K562 (cell line): ENCODE data around the gene VWA7. TPM values are rescaled to one million over a fixed set of nuclear protein-coding genes. Genes with fewer than 3 reads are reported as not detected.

ENCODE experiments used
- CBFB ChIP-seq: sonication (generic); formaldehyde crosslinking; IDR thresholded peaks from 2 replicates; pipeline ENCODE4 v1.4.0; 2020; ENCODE audit warnings: mild to moderate bottlenecking, missing genetic modification reagents
- ESRRA ChIP-seq: fragments of 450-650 bp; IDR thresholded peaks from 2 replicates; pipeline ENCODE4 v1.6.1; 2014; ENCODE audit warnings: low read depth, mild to moderate bottlenecking, moderate library complexity, borderline replicate concordance
- GABPB1 ChIP-seq: sonication (generic); formaldehyde crosslinking; IDR thresholded peaks from 2 replicates; pipeline ENCODE4 v1.8.0; 2022; ENCODE audit warnings: mild to moderate bottlenecking, missing genetic modification reagents
- GTF2A2 ChIP-seq: IDR thresholded peaks from 2 replicates; pipeline ENCODE4 v1.6.1; 2016; ENCODE audit warnings: mild to moderate bottlenecking, missing genetic modification characterization, missing compliant biosample characterization
- HLTF ChIP-seq: fragments of 450-650 bp; IDR thresholded peaks from 2 replicates; pipeline ENCODE4 v1.6.1; 2016
- RBM14 ChIP-seq: fragments of 200-400 bp; formaldehyde crosslinking; IDR thresholded peaks from 2 replicates; pipeline ENCODE4 v1.6.1; 2018; ENCODE audit warnings: low read depth, mild to moderate bottlenecking, low read length, moderate library complexity, borderline replicate concordance; ENCODE audit not compliant: insufficient read depth
- SIX5 ChIP-seq, 2 experiments: IDR thresholded peaks; 2 replicates each; pipeline ENCODE4 v1.6.1; 2011; ENCODE audit warnings: low read length in 2 of 2, borderline replicate concordance in 1 of 2, low read depth in 1 of 2, mild to moderate bottlenecking in 1 of 2, moderate library complexity in 1 of 2; ENCODE audit not compliant: insufficient read depth in 1 of 2
- SREBF1 ChIP-seq: fragments of 150-350 bp; IDR thresholded peaks from 2 replicates; pipeline ENCODE4 v1.6.1; 2014; ENCODE audit warnings: antibody characterized with exemption, low read depth, low read length, borderline replicate concordance
- ZNF121 ChIP-seq: sonication (generic); formaldehyde crosslinking; conservative IDR thresholded peaks from 2 replicates; pipeline ENCODE4 v1.8.0; 2022; ENCODE audit warnings: missing genetic modification reagents
- ZNF212 ChIP-seq: fragments of 450-650 bp; formaldehyde crosslinking; IDR thresholded peaks from 2 replicates; pipeline ENCODE4 v1.4.0; 2020; ENCODE audit warnings: mild to moderate bottlenecking
- ZNF24 ChIP-seq: fragments of 450-650 bp; IDR thresholded peaks from 2 replicates; pipeline ENCODE4 v1.6.1; 2016
- ZNF699 ChIP-seq: fragments of 250-450 bp; sonication (Bioruptor Pico); IDR thresholded peaks from 2 replicates; pipeline ENCODE4 v1.8.0; 2021; ENCODE audit warnings: mild to moderate bottlenecking, moderate library complexity; ENCODE audit not compliant: insufficient replicate concordance
- polyA plus RNA-seq, 8 experiments: library from polyadenylated mRNA; depleted of rRNA in 4 of 8; stranded (reverse) in 5 of 8; unstranded in 3 of 8; fragments of >200 nt; fragmentation: Nextera tagmentation in 2 of 8; fragmentation: Illumina TruSeq in 1 of 8; extraction: Ambion mirVana in 2 of 8; extraction: Trizol in 1 of 8; gene quantifications; 2 replicates each; pipeline versions ENCODE4 v1.2.1 to v1.2.3, GENCODE V29; 2011 to 2014; ENCODE audit warnings: inconsistent platforms in 1 of 8, missing spikeins in 1 of 8
- total RNA-seq, 7 experiments: library from RNA; depleted of rRNA in 6 of 7; stranded (reverse); fragments of >200 nt in 6 of 7; fragmentation: Illumina TruSeq in 2 of 7; extraction: Trizol in 2 of 7; gene quantifications; 2 replicates each; pipeline versions ENCODE4 v1.2.1 to v1.2.3, GENCODE V29; 2011 to 2021; ENCODE audit warnings: low replicate concordance in 1 of 7
- TF ChIP-seq, protein P1 (sequence below): fragments of 250-450 bp; sonication (Bioruptor Pico); IDR thresholded peaks from 2 replicates; pipeline ENCODE4 v1.4.0; 2020
- TF ChIP-seq, protein P2 (sequence below), 2 experiments: fragments of 250-450 bp in 1 of 2; fragments of 450-650 bp in 1 of 2; sonication (Bioruptor Pico) in 1 of 2; IDR thresholded peaks; 2 replicates each; pipeline versions ENCODE4 v1.6.1 to v1.8.0; 2016 to 2021; ENCODE audit warnings: mild to moderate bottlenecking in 2 of 2, moderate library complexity in 2 of 2, missing compliant biosample characterization in 1 of 2, missing genetic modification characterization in 1 of 2
- TF ChIP-seq, protein P3 (sequence below): fragments of 450-650 bp; IDR thresholded peaks from 2 replicates; pipeline ENCODE4 v1.6.1; 2018; ENCODE audit not compliant: partially characterized antibody
- TF ChIP-seq, protein P4 (sequence below): fragments of 250-450 bp; sonication (Bioruptor Pico); IDR thresholded peaks from 2 replicates; pipeline ENCODE4 v1.6.1; 2021; ENCODE audit warnings: mild to moderate bottlenecking

Gene VWA7
- total and polyA plus RNA-seq, 9 of the 15 experiments (the other 6 are each of a cell fraction or from before 2014, with no cell fraction given): 0.18 to 2.9 (median 0.95) TPM

DNA sequence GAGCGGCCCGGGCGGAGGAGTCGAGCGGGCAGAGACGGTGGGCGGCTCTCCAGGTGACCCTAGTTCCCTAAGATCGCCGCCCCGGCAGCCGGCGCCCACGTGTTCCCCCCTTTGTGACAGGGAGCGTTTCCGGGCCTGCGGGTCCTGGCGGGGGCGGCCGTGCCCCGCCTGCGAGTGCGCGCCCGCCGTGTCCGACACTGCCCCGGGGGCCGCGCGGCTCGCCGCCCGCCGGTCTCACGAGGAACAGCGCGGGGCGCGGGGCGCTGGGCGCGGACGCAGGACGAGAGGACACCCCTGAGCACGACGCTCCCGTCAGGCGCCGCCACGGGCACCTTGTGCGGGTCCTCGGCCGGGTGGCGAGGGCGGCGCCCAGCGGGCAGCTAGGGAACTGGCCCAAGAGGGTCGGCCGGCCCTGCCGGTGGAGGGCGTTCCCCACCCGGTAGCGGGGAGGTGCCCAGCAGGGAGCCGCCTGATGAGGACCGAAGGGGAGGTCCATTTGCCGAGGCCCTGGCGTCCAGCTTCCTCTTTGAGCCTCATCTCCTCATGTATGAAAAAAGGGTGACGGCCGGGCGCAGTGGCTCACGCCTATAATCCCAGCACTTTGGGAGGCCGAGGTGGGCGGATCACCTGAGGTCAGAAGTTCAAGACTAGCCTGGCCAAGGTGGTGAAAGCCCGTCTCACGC is 18.6 kb upstream of the VWA7 start, which contains the start of gene VARS1 (continued):
- TF ChIP-seq, protein P1, sequence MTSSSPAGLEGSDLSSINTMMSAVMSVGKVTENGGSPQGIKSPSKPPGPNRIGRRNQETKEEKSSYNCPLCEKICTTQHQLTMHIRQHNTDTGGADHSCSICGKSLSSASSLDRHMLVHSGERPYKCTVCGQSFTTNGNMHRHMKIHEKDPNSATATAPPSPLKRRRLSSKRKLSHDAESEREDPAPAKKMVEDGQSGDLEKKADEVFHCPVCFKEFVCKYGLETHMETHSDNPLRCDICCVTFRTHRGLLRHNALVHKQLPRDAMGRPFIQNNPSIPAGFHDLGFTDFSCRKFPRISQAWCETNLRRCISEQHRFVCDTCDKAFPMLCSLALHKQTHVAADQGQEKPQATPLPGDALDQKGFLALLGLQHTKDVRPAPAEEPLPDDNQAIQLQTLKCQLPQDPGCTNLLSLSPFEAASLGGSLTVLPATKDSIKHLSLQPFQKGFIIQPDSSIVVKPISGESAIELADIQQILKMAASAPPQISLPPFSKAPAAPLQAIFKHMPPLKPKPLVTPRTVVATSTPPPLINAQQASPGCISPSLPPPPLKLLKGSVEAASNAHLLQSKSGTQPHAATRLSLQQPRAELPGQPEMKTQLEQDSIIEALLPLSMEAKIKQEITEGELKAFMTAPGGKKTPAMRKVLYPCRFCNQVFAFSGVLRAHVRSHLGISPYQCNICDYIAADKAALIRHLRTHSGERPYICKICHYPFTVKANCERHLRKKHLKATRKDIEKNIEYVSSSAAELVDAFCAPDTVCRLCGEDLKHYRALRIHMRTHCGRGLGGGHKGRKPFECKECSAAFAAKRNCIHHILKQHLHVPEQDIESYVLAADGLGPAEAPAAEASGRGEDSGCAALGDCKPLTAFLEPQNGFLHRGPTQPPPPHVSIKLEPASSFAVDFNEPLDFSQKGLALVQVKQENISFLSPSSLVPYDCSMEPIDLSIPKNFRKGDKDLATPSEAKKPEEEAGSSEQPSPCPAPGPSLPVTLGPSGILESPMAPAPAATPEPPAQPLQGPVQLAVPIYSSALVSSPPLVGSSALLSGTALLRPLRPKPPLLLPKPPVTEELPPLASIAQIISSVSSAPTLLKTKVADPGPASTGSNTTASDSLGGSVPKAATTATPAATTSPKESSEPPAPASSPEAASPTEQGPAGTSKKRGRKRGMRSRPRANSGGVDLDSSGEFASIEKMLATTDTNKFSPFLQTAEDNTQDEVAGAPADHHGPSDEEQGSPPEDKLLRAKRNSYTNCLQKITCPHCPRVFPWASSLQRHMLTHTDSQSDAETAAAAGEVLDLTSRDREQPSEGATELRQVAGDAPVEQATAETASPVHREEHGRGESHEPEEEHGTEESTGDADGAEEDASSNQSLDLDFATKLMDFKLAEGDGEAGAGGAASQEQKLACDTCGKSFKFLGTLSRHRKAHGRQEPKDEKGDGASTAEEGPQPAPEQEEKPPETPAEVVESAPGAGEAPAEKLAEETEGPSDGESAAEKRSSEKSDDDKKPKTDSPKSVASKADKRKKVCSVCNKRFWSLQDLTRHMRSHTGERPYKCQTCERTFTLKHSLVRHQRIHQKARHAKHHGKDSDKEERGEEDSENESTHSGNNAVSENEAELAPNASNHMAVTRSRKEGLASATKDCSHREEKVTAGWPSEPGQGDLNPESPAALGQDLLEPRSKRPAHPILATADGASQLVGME (CRISPR knock-in tag): peak; percentile 94
- TF ChIP-seq ZNF212 (CRISPR knock-in tag): peak; percentile 7; the same call in 1 of the 2 replicates
- TF ChIP-seq, protein P2, sequence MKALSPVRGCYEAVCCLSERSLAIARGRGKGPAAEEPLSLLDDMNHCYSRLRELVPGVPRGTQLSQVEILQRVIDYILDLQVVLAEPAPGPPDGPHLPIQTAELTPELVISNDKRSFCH (CRISPR knock-in tag; IDR thresholded peaks at IDR 0.05): no peak
- TF ChIP-seq, protein P2 (tag; IDR thresholded peaks at IDR 0.05): peak; percentile 98
- TF ChIP-seq, protein P3, sequence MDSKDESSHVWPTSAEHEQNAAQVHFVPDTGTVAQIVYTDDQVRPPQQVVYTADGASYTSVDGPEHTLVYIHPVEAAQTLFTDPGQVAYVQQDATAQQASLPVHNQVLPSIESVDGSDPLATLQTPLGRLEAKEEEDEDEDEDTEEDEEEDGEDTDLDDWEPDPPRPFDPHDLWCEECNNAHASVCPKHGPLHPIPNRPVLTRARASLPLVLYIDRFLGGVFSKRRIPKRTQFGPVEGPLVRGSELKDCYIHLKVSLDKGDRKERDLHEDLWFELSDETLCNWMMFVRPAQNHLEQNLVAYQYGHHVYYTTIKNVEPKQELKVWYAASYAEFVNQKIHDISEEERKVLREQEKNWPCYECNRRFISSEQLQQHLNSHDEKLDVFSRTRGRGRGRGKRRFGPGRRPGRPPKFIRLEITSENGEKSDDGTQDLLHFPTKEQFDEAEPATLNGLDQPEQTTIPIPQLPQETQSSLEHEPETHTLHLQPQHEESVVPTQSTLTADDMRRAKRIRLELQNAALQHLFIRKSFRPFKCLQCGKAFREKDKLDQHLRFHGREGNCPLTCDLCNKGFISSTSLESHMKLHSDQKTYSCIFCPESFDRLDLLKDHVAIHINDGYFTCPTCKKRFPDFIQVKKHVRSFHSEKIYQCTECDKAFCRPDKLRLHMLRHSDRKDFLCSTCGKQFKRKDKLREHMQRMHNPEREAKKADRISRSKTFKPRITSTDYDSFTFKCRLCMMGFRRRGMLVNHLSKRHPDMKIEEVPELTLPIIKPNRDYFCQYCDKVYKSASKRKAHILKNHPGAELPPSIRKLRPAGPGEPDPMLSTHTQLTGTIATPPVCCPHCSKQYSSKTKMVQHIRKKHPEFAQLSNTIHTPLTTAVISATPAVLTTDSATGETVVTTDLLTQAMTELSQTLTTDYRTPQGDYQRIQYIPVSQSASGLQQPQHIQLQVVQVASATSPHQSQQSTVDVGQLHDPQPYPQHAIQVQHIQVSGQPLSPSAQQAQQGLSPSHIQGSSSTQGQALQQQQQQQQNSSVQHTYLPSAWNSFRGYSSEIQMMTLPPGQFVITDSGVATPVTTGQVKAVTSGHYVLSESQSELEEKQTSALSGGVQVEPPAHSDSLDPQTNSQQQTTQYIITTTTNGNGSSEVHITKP: peak; percentile 86
- no peak for TF ChIP-seq SREBF1
- TF ChIP-seq GABPB1 (CRISPR knock-in tag): peak; percentile 79; the same call in 1 of the 2 replicates
- TF ChIP-seq, protein P4, sequence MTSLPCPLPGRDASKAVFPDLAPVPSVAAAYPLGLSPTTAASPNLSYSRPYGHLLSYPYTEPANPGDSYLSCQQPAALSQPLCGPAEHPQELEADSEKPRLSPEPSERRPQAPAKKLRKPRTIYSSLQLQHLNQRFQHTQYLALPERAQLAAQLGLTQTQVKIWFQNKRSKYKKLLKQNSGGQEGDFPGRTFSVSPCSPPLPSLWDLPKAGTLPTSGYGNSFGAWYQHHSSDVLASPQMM (CRISPR knock-in tag): no peak
- peak; percentile 93 for TF ChIP-seq ESRRA
- peak; percentile 96 for TF ChIP-seq HLTF
- TF ChIP-seq GTF2A2: no peak; the same call in 1 of the 2 replicates
- TF ChIP-seq ZNF24: peak; percentile 78
- TF ChIP-seq SIX5 (IDR thresholded peaks at IDR 0.05; ENCODE audit: borderline replicate concordance in 1 of 2, insufficient read depth in 1 of 2, low read depth in 1 of 2, low read length in 2 of 2): 0 out of 4 replicates have a peak, but pooled peaks of 1 of the 2 experiments have one; percentile 31
- no peak for TF ChIP-seq ZNF121 (CRISPR knock-in tag)
- peak; percentile 52; the same call in 1 of the 2 replicates for TF ChIP-seq RBM14
- TF ChIP-seq ZNF699: no peak
- no peak; the same call in none of the 2 replicates for TF ChIP-seq CBFB (CRISPR knock-in tag)
